ENCODE measurements around the gene RPRD1A. TPM values are rescaled to one million over a fixed set of nuclear protein-coding genes. Genes with fewer than 3 reads are reported as not detected.
"Not testable (repeated sequence)": the region's sequence is repeated elsewhere in the genome, so short reads cannot be mapped to it uniquely, and the experiment has no call there.

RPRD1A gene
- total and polyA plus RNA-seq, 7 donors: 24.9 to 67.1 (median 49.4) TPM

- Histone ChIP-seq H3K36me3 (ENCODE audit: insufficient read depth in 1 of 2, low read depth in 1 of 2) (no peaks in the 10 kb centered on the region), H3K27ac (no peak overlapping the region), H3K4me3 (no peak overlapping the region), H3K4me1 (no peaks in the 10 kb centered on the region), H3K9me3 (no peaks in the 10 kb centered on the region), H3K27me3 (ENCODE audit: insufficient read depth in 3 of 3, low read length in 2 of 3) (no peaks in the 10 kb centered on the region)
- no peak for TF ChIP-seq CTCF (IDR thresholded peaks at IDR 0.05)
- DNase-seq (no peak), ATAC-seq (no peak)
- intact Hi-C loops (cut with DNase I): loop anchor here in 1 of 2 donors (10.0 kb wide), 1 partner anchor 480 kb away; no protein-coding TSS in a partner anchor
- WGBS, 3 donors: 57 to 66% (median 61%) methylated on average over 3 of the region's 3 CpGs
Measured at GRCh38 chr18:36094431-36094830, 27.1 kb upstream of the RPRD1A start.

GRCh38 chr18:36092116-36092515 is 24.8 kb upstream of the RPRD1A start:
- ATAC-seq; H3K4me3 ChIP-seq; H3K4me1 ChIP-seq; H3K36me3 ChIP-seq (ENCODE audit: insufficient read depth in 1 of 2, low read depth in 1 of 2); H3K9me3 ChIP-seq; DNase-seq; H3K27me3 ChIP-seq (ENCODE audit: insufficient read depth in 3 of 3, low read length in 2 of 3); H3K27ac ChIP-seq: not testable (repeated sequence)
- intact Hi-C loops (cut with DNase I): loop anchor here in 1 of 2 donors (10.0 kb wide), 1 partner anchor 483 kb away; no protein-coding TSS in a partner anchor
- WGBS, 3 donors: 30 to 45% (median 32%) methylated on average over 5 of the region's 5 CpGs

DNA sequence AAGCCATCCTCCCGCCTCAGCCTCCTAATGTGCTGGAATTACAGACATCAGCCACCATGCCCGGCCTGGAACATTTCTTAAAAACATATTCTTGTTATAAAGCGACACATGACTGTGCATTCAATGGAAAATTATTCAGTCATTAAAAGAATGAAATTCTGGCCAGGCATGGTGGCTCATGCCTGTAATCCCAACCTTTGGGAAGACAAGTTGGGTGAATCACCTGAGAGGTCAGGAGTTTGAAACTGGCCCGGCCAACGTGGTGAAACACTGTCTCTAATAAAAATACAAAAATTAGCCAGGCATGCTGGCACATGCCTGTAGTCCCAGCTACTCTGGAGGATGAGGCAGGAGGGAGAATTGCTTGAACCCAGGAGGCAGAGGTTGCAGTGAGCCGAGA is 21.6 kb upstream of the RPRD1A start:
- no peaks in the 10 kb centered on the region for H3K9me3 ChIP-seq
- no peaks in the 10 kb centered on the region for H3K4me1 ChIP-seq
- H3K27ac ChIP-seq: no peak overlapping the region
- WGBS, 3 donors: 70 to 77% (median 75%) methylated on average over 6 of the region's 6 CpGs
- no peaks in the 10 kb centered on the region for H3K27me3 ChIP-seq (ENCODE audit: insufficient read depth in 3 of 3, low read length in 2 of 3)
- intact Hi-C loops (cut with DNase I): no loop called here
- no peak for ATAC-seq
- TF ChIP-seq CTCF (IDR thresholded peaks at IDR 0.05): no peak
- H3K4me3 ChIP-seq: no peak overlapping the region
- no peak for DNase-seq
- no peaks in the 10 kb centered on the region for H3K36me3 ChIP-seq (ENCODE audit: insufficient read depth in 1 of 2, low read depth in 1 of 2)

- no peaks in the 10 kb centered on the region for H3K36me3 ChIP-seq (ENCODE audit: insufficient read depth in 1 of 2, low read depth in 1 of 2)
- WGBS, 3 donors: 82 to 84% (median 83%) methylated on average over 2 of the region's 2 CpGs
- no peaks in the 10 kb centered on the region for H3K4me1 ChIP-seq
- H3K4me3 ChIP-seq: no peak overlapping the region
- H3K9me3 ChIP-seq: no peaks in the 10 kb centered on the region
- no peak for TF ChIP-seq CTCF (IDR thresholded peaks at IDR 0.05)
- no peak overlapping the region for H3K27ac ChIP-seq
- intact Hi-C loops (cut with DNase I): no loop called here
- DNase-seq: no peak
- ATAC-seq: no peak
- no peaks in the 10 kb centered on the region for H3K27me3 ChIP-seq (ENCODE audit: insufficient read depth in 3 of 3, low read length in 2 of 3)
Measured at GRCh38 chr18:36088256-36088655, 20.9 kb upstream of the RPRD1A start.

- H3K4me3 ChIP-seq: no peak overlapping the region
- H3K9me3 ChIP-seq: peaks cover 3% of the 10 kb centered on the region
- DNase-seq: no peak
- intact Hi-C loops (cut with DNase I): no loop called here
- no peaks in the 10 kb centered on the region for H3K27me3 ChIP-seq (ENCODE audit: insufficient read depth in 3 of 3, low read length in 2 of 3)
- ATAC-seq: no peak
- no peaks in the 10 kb centered on the region for H3K36me3 ChIP-seq (ENCODE audit: insufficient read depth in 1 of 2, low read depth in 1 of 2)
- H3K4me1 ChIP-seq: no peaks in the 10 kb centered on the region
- no peak for TF ChIP-seq CTCF (IDR thresholded peaks at IDR 0.05)
- 69 to 80% (median 74%) methylated on average over 8 of the region's 8 CpGs for WGBS, 3 donors
- no peak overlapping the region for H3K27ac ChIP-seq
Measured at GRCh38 chr18:36086186-36086585, 18.8 kb upstream of the RPRD1A start.
